Muscle of leg (tissue), 11 donors: ENCODE measurements around the gene APP. TPM values are rescaled to one million over a fixed set of nuclear protein-coding genes. Genes with fewer than 3 reads are reported as not detected.
"Not testable (repeated sequence)": the region's sequence is repeated elsewhere in the genome, so short reads cannot be mapped to it uniquely, and the experiment has no call there.

ENCODE experiments used
- DNase-seq: peaks from one replicate; pipeline ENCODE4 v3.0.0; 2013
- H3K27ac ChIP-seq: one replicate; pipeline ENCODE4 v1.5.1; 2013; ENCODE audit warnings: mild to moderate bottlenecking, low read length, control low read depth
- H3K27me3 ChIP-seq: one replicate; pipeline ENCODE4 v1.6.1; 2013; ENCODE audit warnings: low read length; ENCODE audit not compliant: control insufficient read depth, insufficient read depth
- H3K36me3 ChIP-seq: one replicate; pipeline ENCODE4 v1.6.1; 2013; ENCODE audit warnings: low read length; ENCODE audit not compliant: control insufficient read depth, insufficient read depth
- H3K4me1 ChIP-seq: one replicate; pipeline ENCODE4 v1.6.1; 2013; ENCODE audit warnings: low read length; ENCODE audit not compliant: control insufficient read depth, insufficient read depth
- H3K4me3 ChIP-seq: one replicate; pipeline ENCODE4 v1.5.1; 2013; ENCODE audit warnings: low read length, control low read depth
- H3K9me3 ChIP-seq: replicated peaks from 2 replicates; pipeline ENCODE4 v1.6.1; 2013; ENCODE audit warnings: low read depth, low read length; ENCODE audit not compliant: control insufficient read depth
- WGBS: methylation state at CpG from one replicate; pipeline ENCODE4 v1.1.5; 2013; ENCODE audit warnings: missing lambda C conversion rate; ENCODE audit not compliant: insufficient coverage; 5-methylcytosine and 5-hydroxymethylcytosine counted together
- polyA plus RNA-seq, 8 donors: library from polyadenylated mRNA; unstranded; fragments of 120-200 nt; gene quantifications; one replicate each; pipeline versions ENCODE4 v1.2.1 to v1.2.3, GENCODE V29; 2013; ENCODE audit warnings: inconsistent platforms in 1 of 8, low replicate concordance in 1 of 8; ENCODE audit not compliant: insufficient read length in 8 of 8, insufficient read depth in 1 of 8
- total RNA-seq: library from RNA; stranded (reverse); fragments of 120-200 nt; gene quantifications from one replicate; pipeline ENCODE4 v1.2.4, GENCODE V29; 2013

APP gene
- total and polyA plus RNA-seq, 9 donors: 154 to 476 (median 322) TPM

GRCh38 chr21:26135520-26135919, 35.0 kb downstream of the APP start:
- DNase-seq: no peak
- Histone ChIP-seq H3K4me1 (peaks cover 4% of the 10 kb centered on the region), H3K9me3 (no peaks in the 10 kb centered on the region), H3K27me3 (no peaks in the 10 kb centered on the region), H3K4me3 (no peak overlapping the region), H3K36me3 (no peaks in the 10 kb centered on the region), H3K27ac (no peak overlapping the region)
- WGBS: 60% methylated on average over 1 of the region's 7 CpGs

DNA sequence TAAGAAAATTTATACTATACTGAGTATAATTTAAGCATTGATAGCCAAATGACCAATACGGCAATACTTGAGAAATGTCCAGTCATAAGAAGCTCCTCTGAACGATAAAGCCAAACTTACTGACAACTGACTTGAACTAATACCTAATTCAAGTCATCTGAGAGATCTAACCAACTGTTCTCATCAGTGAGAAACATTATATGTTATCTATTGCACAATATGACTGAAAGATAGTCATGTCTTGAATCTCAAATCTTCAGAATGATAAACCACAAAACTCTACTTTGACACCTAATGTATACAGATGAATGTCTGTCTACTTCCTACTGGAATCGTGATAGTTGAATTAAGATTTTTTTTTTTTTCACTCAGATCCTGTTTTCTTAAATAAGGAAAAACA, 39.0 kb downstream of the APP start:
- Histone ChIP-seq H3K36me3 (no peaks in the 10 kb centered on the region), H3K4me1 (no peaks in the 10 kb centered on the region), H3K27ac (no peak overlapping the region), H3K4me3 (no peak overlapping the region), H3K9me3 (no peaks in the 10 kb centered on the region), H3K27me3 (no peaks in the 10 kb centered on the region)
- no CpG with 5 or more reads among the region's 3 CpGs for WGBS
- no peak for DNase-seq

DNA sequence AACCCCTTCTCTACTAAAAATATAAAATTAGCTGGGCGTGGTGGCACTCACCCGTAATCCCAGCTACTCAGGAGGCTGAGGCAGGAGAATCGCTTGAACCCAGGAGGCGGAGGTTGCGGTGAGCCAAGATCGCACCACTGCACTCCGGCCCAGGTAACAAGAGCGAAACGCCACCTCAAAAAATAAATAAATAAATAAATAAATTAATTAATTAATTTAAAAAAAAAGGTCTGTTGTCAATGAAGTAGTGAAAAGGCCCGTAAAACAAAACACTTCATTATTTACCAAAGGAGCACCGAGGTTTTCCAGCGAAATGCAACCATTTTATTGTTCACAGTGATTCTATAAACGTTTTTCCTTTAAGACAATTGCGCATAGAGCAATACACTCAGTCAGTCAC, 39.5 kb downstream of the APP start:
- H3K4me1 ChIP-seq, H3K27me3 ChIP-seq, H3K4me3 ChIP-seq, DNase-seq, H3K36me3 ChIP-seq, H3K9me3 ChIP-seq, H3K27ac ChIP-seq: not testable (repeated sequence)
- WGBS: 100% methylated on average over 4 of the region's 14 CpGs

DNA sequence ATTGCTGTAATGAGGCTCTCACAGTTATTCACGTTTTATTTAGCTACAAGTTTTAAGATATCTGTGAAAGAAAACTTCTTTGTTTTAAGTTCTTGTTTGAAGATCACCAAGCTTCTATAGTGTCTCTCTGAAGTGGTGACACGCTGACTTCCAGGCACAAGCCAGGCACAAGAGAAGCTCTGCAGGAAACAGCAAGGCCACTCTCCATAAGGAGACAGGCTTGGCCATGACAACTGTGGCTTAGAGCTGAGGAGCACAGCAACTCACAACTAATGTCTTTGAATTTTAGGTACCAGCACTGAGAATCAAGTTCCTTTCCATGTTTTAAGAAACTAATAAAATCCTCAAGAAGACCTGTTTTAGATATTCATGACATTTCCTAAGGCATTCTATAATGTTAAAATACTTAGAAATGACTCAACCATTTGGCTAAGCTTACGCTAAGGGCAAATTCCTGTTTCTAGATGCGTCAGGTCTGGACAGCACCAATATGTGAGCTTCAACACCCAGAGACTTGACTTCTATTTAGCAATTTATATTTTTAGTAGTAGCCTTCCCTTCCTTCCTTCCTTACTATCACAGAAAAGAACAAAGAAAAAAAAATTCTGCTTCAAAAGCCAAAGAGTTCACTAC, 40.2 kb downstream of the APP start:
- Histone ChIP-seq H3K27me3 (no peaks in the 10 kb centered on the region), H3K4me1 (no peaks in the 10 kb centered on the region), H3K36me3 (no peaks in the 10 kb centered on the region), H3K9me3 (no peaks in the 10 kb centered on the region), H3K4me3 (no peak overlapping the region), H3K27ac (no peak overlapping the region)
- WGBS: 83% methylated on average over 1 of the region's 4 CpGs
- no peak for DNase-seq

GRCh38 chr21:26127918-26128317, 42.7 kb downstream of the APP start:
- Histone ChIP-seq H3K27me3 (no peaks in the 10 kb centered on the region), H3K27ac (no peak overlapping the region), H3K36me3 (no peaks in the 10 kb centered on the region), H3K9me3 (no peaks in the 10 kb centered on the region), H3K4me1 (peaks cover 4% of the 10 kb centered on the region), H3K4me3 (no peak overlapping the region)
- DNase-seq: peak; percentile 30
- WGBS: 33% methylated on average over 1 of the region's 6 CpGs

DNA sequence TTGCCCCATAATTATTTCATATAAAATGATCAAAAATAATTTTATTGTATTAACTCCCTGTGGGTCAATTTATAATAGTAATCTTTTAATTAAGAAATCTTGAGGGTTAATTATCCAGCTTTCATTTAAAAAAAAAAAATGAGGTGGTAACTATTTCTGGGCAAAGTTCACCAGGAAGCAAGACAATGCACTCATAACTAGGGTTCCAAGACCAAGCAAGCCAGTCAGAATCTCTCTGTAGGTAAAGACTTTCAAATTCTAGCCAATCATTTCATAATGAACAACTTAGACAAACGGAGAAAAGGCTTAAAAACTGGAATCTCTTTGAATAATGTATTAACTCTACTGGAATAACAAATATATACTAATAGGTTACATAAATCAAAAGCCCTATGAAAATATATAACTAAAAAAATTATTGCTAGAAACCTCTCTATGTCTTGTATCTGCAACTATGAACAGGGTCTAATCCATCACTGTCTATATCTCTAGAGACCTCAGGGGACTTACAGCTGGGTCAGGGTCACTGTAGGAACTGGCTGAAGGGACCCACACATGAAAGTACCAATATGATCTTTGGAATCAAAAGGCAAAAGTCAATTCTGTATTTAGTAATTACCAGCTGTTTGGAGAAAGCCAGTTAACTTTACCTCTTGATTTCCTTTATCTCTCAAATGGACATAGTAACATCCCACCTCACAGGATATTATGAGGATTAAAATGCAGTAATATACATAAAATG, 43.3 kb downstream of the APP start:
- no peak for DNase-seq
- H3K27ac ChIP-seq: no peak overlapping the region
- no CpG with 5 or more reads among the region's 1 CpG for WGBS
- no peaks in the 10 kb centered on the region for H3K27me3 ChIP-seq
- H3K4me3 ChIP-seq: no peak overlapping the region
- H3K4me1 ChIP-seq: peaks cover 4% of the 10 kb centered on the region
- H3K36me3 ChIP-seq: no peaks in the 10 kb centered on the region
- no peaks in the 10 kb centered on the region for H3K9me3 ChIP-seq

- Histone ChIP-seq H3K4me1 (peaks cover 4% of the 10 kb centered on the region), H3K27ac (no peak overlapping the region)
Observed at GRCh38 chr21:26126168-26126553, 44.4 kb downstream of the APP start.

GRCh38 chr21:26125433-26126167, 45.0 kb downstream of the APP start:
- DNase-seq: no peak
- 85% methylated on average over 1 of the region's 8 CpGs for WGBS

More at GRCh38 chr21:26126168-26126553, 44.4 kb downstream of the APP start:
- Histone ChIP-seq H3K4me3 (no peak overlapping the region), H3K9me3 (no peaks in the 10 kb centered on the region), H3K27me3 (no peaks in the 10 kb centered on the region), H3K36me3 (no peaks in the 10 kb centered on the region)
- no CpG with 5 or more reads among the region's 4 CpGs for WGBS
- no peak for DNase-seq

DNA sequence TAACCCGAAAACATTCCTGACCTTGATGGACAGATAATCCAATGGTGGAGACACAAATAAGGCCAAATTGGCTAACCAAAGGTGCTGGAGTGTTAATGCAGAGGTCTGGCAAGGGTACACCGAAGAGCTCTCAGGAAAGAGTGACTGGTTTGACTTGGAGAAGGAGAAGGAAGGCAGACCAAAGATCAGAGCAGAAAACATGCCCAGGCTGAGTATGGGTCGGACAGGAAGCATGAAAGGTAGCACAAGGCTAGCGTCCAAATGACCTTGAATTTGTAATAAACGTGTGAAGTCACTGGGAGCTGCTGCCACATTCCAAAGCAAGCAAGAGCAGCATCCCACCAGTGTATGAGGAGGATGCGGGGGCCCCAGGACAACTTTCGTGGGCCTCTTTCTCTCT, 45.7 kb downstream of the APP start:
- H3K36me3 ChIP-seq: no peaks in the 10 kb centered on the region
- WGBS: 84% methylated on average over 4 of the region's 7 CpGs
- no peak overlapping the region for H3K4me3 ChIP-seq
- DNase-seq: no peak
- no peaks in the 10 kb centered on the region for H3K9me3 ChIP-seq
- H3K27ac ChIP-seq: no peak overlapping the region
- H3K4me1 ChIP-seq: peaks cover 4% of the 10 kb centered on the region
- no peaks in the 10 kb centered on the region for H3K27me3 ChIP-seq

More at GRCh38 chr21:26125433-26126167, 45.0 kb downstream of the APP start:
- no peaks in the 10 kb centered on the region for H3K36me3 ChIP-seq
- no peak overlapping the region for H3K4me3 ChIP-seq
- no peaks in the 10 kb centered on the region for H3K9me3 ChIP-seq
- H3K27me3 ChIP-seq: no peaks in the 10 kb centered on the region
- H3K27ac ChIP-seq: no peak overlapping the region
- H3K4me1 ChIP-seq: peaks cover 4% of the 10 kb centered on the region

DNA sequence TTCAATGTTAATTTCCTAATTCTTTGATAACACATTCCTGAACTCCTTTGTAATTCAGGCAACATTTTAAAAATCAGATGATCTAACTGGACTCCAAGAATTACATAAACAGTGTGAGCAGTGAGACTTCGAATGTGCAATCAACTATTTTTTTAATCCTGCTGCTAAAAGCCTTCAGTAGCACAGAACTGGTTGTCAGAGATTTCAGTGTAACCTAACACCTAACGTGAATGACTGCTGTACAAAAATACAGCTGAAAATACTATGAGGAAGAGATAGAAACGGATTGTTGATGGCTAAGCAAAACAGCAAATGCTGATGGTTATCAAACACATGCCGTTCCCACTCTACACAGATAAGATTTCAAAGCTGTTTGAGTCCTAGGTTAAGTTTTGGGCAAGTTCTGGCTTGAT, 46.1 kb downstream of the APP start:
- Histone ChIP-seq H3K4me1 (peaks cover 4% of the 10 kb centered on the region), H3K9me3 (no peaks in the 10 kb centered on the region), H3K27ac (no peak overlapping the region), H3K4me3 (no peak overlapping the region), H3K27me3 (no peaks in the 10 kb centered on the region), H3K36me3 (no peaks in the 10 kb centered on the region)
- 80% methylated on average over 1 of the region's 4 CpGs for WGBS
- no peak for DNase-seq
